ENCODE measurements around the gene UNC93B1.

The UNC93B1 gene

GRCh38 chr11:68003846-68004550 is at the start of gene UNC93B1:
UNC93B1 (minus strand) TSS chr11:68004097; CDS start chr11:68004043, 54 bp downstream.
- DNase-seq = peak; percentile 75

GRCh38 chr11:68053117-68053516 is 49.2 kb upstream of the UNC93B1 start:
- no peak for DNase-seq

GRCh38 chr11:68052137-68052873 is 48.4 kb upstream of the UNC93B1 start:
- no peak for DNase-seq

GRCh38 chr11:68051191-68052136 is 47.6 kb upstream of the UNC93B1 start:
- no peak for DNase-seq

GRCh38 chr11:68050371-68050841 is 46.5 kb upstream of the UNC93B1 start:
- DNase-seq = no peak

GRCh38 chr11:68049509-68050370 is 45.8 kb upstream of the UNC93B1 start:
- DNase-seq = no peak

- no peak for DNase-seq
These were observed 45.0 kb upstream of the UNC93B1 start for GRCh38 chr11:68048681-68049508.

- no peak for DNase-seq
These were observed 43.8 kb upstream of the UNC93B1 start for GRCh38 chr11:68047437-68048290.

GRCh38 chr11:68044898-68045351 is 41.0 kb upstream of the UNC93B1 start:
- no peak for DNase-seq

- DNase-seq = no peak
These were observed 40.4 kb upstream of the UNC93B1 start for GRCh38 chr11:68044145-68044813.

- peak; percentile 59 for DNase-seq
These were observed 39.6 kb upstream of the UNC93B1 start for GRCh38 chr11:68043349-68044144.

- no peak for DNase-seq
These were observed 39.1 kb upstream of the UNC93B1 start for GRCh38 chr11:68043029-68043348.

- DNase-seq = no peak
These were observed 38.5 kb upstream of the UNC93B1 start for GRCh38 chr11:68042219-68043028.

GRCh38 chr11:68041617-68042218 is 37.8 kb upstream of the UNC93B1 start:
- DNase-seq = no peak

GRCh38 chr11:68040957-68041591 is 37.2 kb upstream of the UNC93B1 start:
- no peak for DNase-seq

GRCh38 chr11:68040101-68040956 is 36.4 kb upstream of the UNC93B1 start:
- DNase-seq = peak; percentile 63
